ENCODE measurements around the gene SIRT4.

DNA sequence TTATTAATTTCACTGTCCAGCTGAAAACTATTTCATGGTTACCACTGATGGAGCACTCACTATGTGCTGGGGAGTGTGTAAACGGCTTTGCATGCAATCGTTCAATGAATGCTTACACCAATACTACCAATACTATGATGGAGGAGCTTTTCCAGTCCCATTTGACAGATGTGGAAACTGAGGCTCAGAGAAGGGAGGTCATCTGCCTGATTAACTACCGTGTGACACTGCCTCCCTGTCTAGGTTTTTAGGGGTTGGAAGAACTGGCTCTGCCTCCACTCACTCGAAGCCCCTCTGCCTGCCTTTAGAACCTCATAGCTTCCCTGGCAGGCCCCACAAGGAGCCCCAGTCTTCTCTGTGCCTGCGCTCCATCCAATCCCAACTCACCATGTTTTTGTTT is 55.0 kb downstream of the SIRT4 start:
- TF ChIP-seq, protein P1, sequence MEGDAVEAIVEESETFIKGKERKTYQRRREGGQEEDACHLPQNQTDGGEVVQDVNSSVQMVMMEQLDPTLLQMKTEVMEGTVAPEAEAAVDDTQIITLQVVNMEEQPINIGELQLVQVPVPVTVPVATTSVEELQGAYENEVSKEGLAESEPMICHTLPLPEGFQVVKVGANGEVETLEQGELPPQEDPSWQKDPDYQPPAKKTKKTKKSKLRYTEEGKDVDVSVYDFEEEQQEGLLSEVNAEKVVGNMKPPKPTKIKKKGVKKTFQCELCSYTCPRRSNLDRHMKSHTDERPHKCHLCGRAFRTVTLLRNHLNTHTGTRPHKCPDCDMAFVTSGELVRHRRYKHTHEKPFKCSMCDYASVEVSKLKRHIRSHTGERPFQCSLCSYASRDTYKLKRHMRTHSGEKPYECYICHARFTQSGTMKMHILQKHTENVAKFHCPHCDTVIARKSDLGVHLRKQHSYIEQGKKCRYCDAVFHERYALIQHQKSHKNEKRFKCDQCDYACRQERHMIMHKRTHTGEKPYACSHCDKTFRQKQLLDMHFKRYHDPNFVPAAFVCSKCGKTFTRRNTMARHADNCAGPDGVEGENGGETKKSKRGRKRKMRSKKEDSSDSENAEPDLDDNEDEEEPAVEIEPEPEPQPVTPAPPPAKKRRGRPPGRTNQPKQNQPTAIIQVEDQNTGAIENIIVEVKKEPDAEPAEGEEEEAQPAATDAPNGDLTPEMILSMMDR (IDR thresholded peaks at IDR 0.05): no peak
- no peak for TF ChIP-seq EP300 (IDR thresholded peaks at IDR 0.05)
